KOPT-K1 (cell line): ENCODE data around the gene DDB1.
A peak's percentile ranks its signal among the peaks of the same experiment; 100 is the strongest.

Source experiments
- H3K27ac ChIP-seq: fragments of 200-600 bp; sonication (generic); 2 replicates; pipeline ENCODE4 v1.5.1; 2016; ENCODE audit warnings: antibody characterized with exemption, mild to moderate bottlenecking, low read depth, low read length; ENCODE audit not compliant: poor library complexity, severe bottlenecking
- H3K36me3 ChIP-seq: fragments of 200-600 bp; sonication (generic); 2 replicates; pipeline ENCODE4 v1.5.1; 2017; ENCODE audit warnings: antibody characterized with exemption, mild to moderate bottlenecking, low read length, moderate library complexity; ENCODE audit not compliant: insufficient read depth
- H3K9me3 ChIP-seq: fragments of 200-600 bp; sonication (generic); 2 replicates; pipeline ENCODE4 v1.5.1; 2017; ENCODE audit warnings: antibody characterized with exemption, low read length, mild to moderate bottlenecking; ENCODE audit not compliant: insufficient read depth, poor library complexity, severe bottlenecking

The DDB1 gene

DNA sequence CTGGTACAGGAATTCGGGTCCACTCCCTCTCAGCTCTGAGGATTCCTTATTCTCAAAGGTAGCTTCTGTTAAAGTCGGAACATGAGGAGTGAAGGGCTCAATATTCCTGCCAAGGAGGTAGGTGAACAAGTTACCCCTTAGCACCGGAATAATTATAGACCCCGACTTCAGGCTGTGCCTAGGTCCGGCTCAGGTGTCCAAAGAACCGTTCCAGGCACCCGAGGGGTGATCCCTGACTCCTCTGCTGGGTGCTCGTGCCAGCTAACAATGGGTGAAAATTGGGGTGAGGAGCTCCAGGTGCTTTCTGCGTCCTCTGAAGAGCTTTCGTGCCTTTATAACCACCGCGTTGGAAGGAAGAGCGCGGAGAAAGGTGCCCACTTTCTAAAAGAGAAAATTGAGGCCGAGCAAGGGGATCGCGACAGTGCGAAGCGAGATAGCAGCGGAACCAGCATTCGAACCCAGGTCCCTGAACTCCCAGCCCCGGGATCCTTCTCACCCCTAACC, 28.4 kb upstream of the DDB1 start:
- peaks cover 36% of the 10 kb centered on the region for H3K36me3 ChIP-seq
- H3K9me3 ChIP-seq, result no peaks in the 10 kb centered on the region
- H3K27ac ChIP-seq, result peak overlapping the region; percentile 98

DNA sequence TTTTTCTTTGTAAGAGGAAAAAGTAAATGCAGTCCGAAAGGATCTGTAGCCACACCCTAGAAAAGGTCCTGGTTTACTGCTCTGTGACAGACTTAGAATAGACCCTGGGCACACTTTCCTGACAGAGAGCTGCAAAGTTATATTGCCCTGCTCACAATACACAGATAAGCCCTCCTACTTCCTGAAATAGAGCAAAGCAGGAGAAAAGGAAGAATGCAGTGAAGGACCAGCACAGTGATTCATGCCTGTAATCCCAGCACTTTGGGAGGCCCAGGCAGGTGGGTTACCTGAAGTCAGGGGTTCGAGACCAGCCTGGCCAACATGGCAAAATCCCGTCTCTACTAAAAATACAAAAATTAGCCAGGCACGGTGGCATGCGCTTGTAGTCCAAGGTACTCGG, 26.6 kb upstream of the DDB1 start:
- H3K36me3 ChIP-seq, result peaks cover 20% of the 10 kb centered on the region

GRCh38 chr11:61358566-61358965, 25.7 kb upstream of the DDB1 start:
- Histone ChIP-seq H3K36me3 (peaks cover 16% of the 10 kb centered on the region), H3K27ac (no peak overlapping the region), H3K9me3 (no peaks in the 10 kb centered on the region)

More for the DNA sequence above, 26.6 kb upstream of the DDB1 start:
- no peak overlapping the region for H3K27ac ChIP-seq
- no peaks in the 10 kb centered on the region for H3K9me3 ChIP-seq

DNA sequence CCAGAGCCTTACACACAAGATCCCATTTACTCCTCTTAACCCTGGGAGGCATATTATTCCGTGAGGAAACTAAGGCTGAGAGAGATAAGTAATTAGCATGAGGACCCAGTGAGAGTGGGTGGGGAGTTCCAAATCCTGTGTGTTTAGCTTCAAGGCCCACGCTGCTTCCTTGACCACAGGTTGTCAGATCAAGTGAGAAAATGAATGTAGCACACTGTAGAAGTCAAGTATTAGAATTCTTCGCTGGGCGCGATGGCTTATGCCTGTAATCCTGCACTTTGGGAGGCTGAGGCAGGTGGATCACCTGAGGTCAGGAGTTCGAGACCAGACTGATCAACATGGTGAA, 25.0 kb upstream of the DDB1 start:
- no peak overlapping the region for H3K27ac ChIP-seq
- no peaks in the 10 kb centered on the region for H3K9me3 ChIP-seq

GRCh38 chr11:61357233-61357893, 24.5 kb upstream of the DDB1 start:
- no peak overlapping the region for H3K27ac ChIP-seq
- no peaks in the 10 kb centered on the region for H3K9me3 ChIP-seq
- H3K36me3 ChIP-seq, result peaks cover 25% of the 10 kb centered on the region

More for the DNA sequence above, 25.0 kb upstream of the DDB1 start:
- peaks cover 20% of the 10 kb centered on the region for H3K36me3 ChIP-seq

DNA sequence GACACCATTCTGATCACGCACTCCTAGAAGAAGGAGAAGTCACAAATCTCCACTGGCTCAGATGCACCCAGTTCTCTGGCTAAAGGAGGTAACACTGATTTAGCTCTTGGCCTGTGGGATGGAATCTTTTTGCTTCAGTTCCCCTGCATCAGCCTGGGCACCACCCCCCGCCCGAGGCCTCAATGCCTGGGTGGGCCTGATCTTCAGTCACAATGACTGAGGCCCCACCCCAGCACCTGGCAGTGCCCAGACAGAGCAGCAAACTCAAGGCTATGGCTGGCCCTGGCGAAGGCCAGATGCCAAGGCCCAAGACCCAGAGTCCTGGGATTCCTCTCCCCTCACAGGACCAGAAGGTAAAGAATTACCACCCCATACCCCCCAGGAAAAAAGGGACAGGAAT, 23.8 kb upstream of the DDB1 start:
- Histone ChIP-seq H3K27ac (no peak overlapping the region), H3K36me3 (peaks cover 31% of the 10 kb centered on the region), H3K9me3 (no peaks in the 10 kb centered on the region)

- H3K27ac ChIP-seq, result no peak overlapping the region
These were observed 21.3 kb upstream of the DDB1 start for GRCh38 chr11:61354208-61354607.

DNA sequence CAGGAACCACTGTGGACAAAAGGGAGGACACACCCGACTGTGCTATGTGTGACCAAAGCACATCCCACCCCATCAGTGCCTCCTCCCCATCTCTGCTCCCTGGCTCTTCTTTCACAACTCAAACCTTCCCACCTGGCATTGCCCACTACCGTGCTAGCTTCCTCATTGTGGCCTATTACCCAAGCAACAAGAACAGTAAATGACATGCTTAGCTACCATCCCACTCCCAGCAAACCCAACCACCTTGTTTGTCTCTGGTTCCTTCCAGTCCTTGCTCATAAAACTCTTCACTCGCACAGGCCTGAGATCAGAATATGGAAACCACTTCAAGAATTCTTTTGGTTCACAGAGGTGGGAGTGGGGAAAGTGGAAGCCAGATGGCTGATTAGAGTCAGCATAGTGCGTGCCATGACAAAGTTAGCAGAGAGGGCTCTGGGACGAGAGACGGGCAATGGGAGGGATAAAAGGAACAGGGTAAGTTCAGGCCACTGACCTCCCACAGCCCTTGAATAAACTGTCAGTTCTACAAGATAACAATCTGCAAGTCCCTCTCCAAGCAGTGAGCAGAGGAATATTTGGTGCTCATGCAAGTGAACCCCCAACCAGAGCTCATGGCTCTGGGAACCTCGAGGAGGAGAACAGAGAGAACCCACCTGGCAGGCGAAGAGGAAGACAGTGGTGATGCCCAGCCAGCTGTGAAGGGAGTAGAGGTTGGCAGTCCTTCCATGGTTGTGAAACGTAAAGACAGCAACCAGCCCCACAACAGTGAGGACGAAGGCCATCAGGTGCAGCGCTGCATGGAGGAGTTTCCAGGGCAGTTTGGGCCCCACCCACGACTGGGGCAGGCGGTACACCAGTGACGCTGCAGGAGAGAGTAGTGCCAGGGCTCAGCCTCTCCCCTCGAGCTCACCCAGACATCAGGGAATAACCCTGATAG, 20.5 kb upstream of the DDB1 start:
- peaks cover 62% of the 10 kb centered on the region for H3K36me3 ChIP-seq
- no peak overlapping the region for H3K27ac ChIP-seq

More at GRCh38 chr11:61354208-61354607, 21.3 kb upstream of the DDB1 start:
- no peaks in the 10 kb centered on the region for H3K9me3 ChIP-seq
- peaks cover 54% of the 10 kb centered on the region for H3K36me3 ChIP-seq

GRCh38 chr11:61352038-61352437, 19.1 kb upstream of the DDB1 start:
- peaks cover 68% of the 10 kb centered on the region for H3K36me3 ChIP-seq
- no peak overlapping the region for H3K27ac ChIP-seq
- no peaks in the 10 kb centered on the region for H3K9me3 ChIP-seq

More for the DNA sequence above, 20.5 kb upstream of the DDB1 start:
- H3K9me3 ChIP-seq, result no peaks in the 10 kb centered on the region

DNA sequence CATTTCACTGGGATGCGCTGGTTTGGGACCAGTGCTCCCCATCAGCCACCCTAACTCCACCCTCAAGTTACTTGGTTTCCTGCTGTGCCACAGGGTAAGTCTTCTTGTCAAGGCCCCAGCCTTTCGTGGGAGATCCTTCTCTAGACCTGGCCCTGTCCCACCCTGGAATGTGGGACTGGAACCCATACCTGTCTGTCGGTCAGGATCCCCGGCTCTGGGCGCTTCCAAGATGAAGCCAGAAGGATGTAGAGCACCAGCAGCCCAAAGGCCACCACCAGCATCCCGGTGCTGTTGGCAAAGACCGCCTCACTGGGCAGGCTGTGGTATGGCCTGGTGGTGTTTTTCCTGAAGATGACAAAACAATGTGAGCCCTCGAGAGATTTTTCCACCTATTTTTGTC, 17.9 kb upstream of the DDB1 start:
- Histone ChIP-seq H3K9me3 (no peaks in the 10 kb centered on the region), H3K36me3 (peaks cover 65% of the 10 kb centered on the region), H3K27ac (no peak overlapping the region)

DNA sequence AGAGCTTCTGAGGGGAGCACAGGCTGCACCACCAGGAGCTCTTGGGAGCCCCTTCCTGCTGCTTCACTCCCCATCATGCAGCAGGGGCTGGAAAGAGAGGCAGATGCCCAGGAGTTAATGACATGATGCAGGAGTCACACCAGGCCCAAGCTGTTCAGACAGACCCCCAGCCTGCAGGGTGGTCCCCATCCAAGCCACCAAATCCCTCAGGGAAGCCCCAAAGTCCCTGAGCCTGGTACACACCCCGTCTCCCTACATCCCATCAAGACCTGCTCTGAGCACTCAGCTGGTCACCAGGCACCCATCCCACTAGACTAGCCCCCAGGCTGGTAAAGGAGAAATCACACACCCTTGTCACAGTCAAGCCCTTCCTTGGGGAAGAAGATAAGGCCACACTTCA, 17.4 kb upstream of the DDB1 start:
- no peak overlapping the region for H3K27ac ChIP-seq
- H3K36me3 ChIP-seq, result peaks cover 65% of the 10 kb centered on the region

DNA sequence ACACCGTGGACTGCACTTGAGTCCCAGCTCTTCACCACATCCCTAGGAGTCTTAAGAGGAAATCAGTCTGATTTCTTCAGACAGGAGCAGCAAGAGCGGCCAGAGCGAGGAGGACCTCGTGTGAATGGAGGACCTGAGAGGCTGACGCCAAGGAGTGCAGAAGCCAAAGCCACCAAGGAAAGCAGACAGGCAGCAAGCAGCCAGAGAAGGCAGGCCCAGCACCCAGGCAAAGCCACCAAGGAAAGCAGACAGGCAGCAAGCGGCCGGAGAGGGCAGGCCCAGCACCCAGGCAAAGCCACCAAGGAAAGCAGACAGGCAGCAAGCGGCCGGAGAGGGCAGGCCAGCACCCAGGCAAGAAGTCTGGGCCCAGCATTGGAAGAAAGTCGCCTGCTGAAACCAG, 17.0 kb upstream of the DDB1 start:
- Histone ChIP-seq H3K36me3 (peaks cover 65% of the 10 kb centered on the region), H3K9me3 (no peaks in the 10 kb centered on the region), H3K27ac (no peak overlapping the region)

More for the DNA sequence above, 17.4 kb upstream of the DDB1 start:
- H3K9me3 ChIP-seq, result no peaks in the 10 kb centered on the region

DNA sequence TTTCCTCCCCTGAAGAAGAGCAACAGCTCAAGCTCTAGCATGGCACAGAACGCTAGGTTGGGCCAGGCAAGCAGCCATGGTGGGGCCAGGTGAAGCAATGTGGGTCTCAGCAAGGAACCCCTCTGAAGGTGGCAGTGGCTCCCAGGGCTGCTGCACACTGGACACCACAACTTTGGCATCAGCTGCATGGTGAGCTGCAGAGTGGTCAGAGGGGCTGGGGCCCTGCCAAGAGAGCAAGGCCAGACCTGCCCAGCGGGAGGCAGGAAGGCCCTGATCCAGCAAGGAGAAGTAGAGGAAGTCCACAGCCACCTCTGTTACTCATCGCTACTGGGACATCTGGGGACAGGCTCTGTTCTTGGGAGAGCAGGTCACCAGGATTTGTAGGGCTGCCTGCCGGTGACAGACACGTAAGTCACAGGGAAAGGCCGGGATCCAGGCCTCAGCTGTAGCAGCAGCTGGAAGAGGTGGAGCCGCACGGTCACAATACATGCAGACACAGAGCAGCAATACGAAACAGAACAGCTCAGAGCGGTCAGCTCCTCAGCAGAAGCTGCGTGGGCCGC, 16.4 kb upstream of the DDB1 start:
- Histone ChIP-seq H3K27ac (no peak overlapping the region), H3K9me3 (no peaks in the 10 kb centered on the region), H3K36me3 (peaks cover 65% of the 10 kb centered on the region)

GRCh38 chr11:61347916-61348461, 15.1 kb upstream of the DDB1 start:
- Histone ChIP-seq H3K9me3 (no peaks in the 10 kb centered on the region), H3K36me3 (peaks cover 53% of the 10 kb centered on the region), H3K27ac (no peak overlapping the region)
